Kidney tubule cell (primary cell): ENCODE data around the gene AFF3.
"Not testable (repeated sequence)": the region's sequence is repeated elsewhere in the genome, so short reads cannot be mapped to it uniquely, and the experiment has no call there.

ENCODE experiments used
- DNase-seq: peaks from one replicate; pipeline ENCODE4 v3.0.0-alpha.2; 2018; ENCODE audit warnings: low spot score

The AFF3 gene

DNA sequence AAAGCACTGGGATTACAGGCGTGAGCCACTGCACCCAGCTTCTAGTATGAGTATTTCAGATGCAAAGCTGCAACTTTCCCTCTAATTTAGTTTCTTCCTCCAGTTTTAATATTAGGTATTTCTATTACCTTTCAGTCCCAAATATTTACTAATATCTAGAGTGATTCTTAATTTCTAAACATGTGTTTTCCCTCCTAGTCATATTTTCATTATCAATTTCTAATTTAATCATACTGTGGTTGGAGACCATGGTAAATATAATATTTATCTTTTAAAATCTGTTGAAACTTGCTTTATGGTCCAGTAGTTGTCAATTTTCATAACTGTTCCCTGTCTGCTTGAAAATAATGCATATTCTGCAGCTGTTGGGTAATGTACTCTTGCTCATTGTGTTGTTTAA lies 406.6 kb downstream of the AFF3 start:
- no peak for DNase-seq

DNA sequence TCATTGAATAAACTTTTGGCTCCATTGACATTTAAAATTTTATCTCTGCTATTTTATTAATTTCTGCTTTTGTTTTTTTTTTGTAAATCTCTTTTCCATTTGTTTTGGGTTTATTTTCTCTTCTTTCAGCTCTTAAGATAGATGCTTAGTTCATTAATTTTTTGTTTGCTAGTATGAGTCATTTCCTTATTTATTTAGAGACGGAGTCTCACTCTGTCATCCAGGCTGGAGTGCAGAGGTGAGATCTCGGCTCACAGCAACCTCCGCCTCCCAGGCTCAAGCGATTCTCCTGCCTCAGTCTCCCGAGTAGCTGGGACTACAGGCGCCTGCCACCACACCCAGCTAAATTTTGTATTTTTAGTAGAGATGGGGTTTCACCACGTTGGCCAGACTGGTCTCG lies 407.1 kb downstream of the AFF3 start:
- not testable (repeated sequence) for DNase-seq

DNA sequence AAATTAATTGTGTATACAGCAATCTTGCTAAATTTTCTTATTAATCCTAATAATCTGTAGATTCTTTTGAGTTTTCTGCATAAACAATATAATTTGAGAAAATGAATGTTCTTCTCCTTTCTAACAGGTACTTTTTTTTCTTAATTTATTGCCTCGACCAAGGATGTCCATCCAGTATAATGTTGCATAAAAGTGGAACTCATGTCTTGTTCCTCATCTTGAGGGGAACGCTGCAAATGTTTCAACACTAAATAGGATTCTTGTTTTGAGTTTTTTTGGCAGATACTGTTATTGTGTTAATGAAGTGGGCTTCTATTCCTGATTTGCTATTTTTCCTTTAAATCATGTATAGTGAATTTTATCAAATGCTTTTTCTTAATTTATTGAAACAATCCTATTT lies 408.2 kb downstream of the AFF3 start:
- no peak for DNase-seq

DNA sequence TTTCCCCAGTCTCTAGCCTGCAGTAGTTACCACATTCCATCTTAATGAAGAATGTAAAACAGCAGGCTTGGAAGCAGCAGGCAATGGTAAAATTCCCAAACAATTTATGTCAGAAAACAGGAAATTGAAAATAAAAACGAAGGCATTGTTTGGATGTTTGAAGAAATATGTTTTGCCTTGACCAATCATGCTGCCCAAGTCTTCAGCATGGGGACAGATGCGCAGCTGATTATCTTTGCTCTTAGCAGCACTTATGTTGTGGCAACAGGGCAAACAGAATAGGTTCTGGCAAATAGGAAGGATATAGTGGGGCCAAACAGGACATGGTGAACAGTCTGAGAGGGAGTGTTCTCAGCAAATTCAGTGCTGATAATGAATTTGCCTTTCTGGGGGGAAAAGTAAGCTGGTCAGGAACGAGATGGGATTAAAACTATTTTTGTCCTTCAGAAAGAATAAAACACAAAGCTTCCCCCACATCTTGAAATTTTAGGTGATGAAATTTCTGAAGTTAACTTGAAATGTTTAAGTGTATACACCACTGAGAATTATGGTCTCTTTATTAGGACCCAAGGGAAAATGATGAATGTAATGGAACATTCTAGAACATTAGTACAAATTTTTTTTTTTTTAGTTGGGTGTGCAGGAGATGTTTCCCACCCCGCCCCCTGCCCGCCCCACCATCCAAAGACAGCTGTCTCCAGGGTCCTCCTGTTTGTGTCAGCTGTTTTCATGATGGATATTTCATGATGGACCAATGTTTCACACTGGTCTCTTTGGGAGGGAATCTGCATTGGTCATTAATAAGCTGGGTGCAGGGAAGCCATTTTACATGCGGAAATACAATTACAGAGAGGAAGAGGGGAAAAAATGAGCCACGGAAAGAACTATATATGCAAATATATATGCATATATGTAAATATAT lies 413.0 kb downstream of the AFF3 start:
- DNase-seq = no peak

DNA sequence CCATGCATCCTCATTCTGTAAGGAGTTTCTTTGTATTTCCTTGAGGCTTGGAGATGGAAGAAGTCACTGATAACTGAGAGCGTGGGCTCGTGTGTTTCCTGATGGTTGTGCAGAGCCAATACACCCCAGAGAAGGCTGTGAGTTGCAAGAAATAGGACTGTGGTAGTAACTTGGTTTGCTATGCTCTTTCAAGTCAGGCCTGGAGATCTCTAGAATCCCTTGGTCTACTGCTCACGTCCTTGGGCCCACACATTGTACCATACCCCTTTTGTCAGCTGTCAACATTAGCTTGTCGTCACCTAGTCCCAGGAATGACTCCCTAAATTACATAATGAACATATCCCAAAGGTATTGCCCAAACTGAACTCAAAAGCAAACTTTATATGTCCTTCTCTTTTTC lies 414.2 kb downstream of the AFF3 start:
- DNase-seq = no peak

DNA sequence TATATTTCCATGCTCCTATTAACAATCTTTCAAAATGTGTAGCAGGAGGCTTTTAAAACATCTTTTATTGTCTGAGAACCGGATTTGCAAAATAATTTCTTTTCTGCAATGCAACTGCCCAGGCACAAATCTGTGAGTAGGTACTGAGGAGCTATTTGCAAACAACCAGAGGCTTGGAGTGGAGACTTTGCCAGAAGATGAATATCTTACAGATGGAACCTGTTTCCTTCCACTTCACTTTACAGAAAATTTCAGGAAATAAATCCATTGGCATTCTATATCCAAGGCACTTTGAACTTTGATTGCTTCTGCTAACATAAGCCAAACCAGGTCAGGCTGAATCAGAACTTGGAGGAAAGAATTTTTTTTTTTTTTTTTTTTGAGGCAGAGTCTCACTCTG lies 415.2 kb downstream of the AFF3 start:
- DNase-seq = no peak

DNA sequence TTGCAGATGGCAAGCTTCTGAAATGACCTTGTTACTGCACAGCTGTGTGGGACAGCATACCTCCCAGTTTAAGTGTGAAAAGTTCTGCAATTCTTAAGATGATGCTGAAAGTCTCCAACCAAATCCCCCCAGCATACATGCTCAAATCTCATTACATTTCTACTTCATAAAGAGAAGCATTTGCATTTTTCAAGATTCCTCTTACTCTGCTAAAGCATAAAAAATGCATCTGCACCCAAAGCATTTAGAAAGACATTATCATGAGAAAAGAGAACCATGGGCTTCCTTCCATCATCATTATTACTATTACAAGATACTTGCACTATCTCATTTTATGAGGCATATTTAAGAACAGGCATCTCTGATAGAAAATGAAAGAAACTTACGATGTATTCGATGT lies 415.7 kb downstream of the AFF3 start:
- DNase-seq = no peak

DNA sequence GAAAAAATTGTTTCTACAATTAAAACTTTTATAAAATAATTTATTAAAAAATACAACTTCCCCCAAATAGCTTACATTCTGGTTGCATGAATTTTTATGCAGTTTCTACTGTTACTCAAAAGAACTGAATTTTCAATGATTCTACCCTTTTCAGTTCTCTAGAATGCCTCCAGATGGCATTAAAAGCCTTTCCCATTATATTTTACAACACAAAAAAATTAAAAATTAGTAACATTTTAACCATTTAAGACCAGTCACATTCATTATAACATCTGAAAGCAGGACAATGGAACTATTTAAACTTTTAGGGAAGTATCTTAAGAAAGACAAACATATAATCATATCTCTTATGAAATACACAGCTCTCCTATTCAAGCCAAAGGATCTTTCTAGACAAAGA lies 416.6 kb downstream of the AFF3 start:
- DNase-seq = no peak

DNA sequence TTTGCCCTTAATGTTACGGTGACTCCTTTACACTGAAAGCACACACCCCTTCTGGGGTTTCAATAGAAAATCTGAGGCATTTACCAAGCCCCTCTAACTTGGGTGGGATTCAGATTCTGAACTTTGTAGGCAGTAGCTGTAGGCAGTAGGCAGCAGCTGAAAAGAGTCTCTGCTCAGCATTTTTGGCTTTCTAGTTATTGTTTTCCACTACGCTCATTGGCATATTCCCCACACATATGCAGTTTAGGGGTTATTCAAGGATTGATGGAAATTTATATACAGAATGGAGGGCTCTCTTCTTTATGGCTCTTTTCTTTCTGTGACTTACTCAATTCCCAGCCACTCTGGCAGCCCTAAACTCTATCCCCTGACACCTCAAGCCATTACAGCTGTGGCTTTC lies 419.9 kb downstream of the AFF3 start:
- DNase-seq = no peak

DNA sequence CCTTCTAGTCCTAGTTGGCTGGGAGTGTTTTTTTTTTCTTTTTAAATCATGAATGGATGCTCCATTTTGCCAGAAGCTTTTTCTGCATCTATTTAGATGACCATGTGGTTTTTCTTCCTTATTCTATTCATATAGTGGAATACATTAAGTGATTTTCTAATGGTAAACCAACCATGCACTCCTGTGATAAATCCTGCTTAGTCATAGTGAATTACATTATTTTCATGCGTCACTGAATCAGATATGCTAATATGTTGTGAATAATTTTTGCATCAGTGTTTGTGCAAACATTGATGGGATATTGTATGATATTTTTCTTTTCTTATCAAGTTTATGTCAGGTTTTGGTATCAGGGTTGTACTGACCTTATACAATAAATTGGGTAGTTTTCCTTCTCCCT lies 423.3 kb downstream of the AFF3 start:
- no peak for DNase-seq

DNA sequence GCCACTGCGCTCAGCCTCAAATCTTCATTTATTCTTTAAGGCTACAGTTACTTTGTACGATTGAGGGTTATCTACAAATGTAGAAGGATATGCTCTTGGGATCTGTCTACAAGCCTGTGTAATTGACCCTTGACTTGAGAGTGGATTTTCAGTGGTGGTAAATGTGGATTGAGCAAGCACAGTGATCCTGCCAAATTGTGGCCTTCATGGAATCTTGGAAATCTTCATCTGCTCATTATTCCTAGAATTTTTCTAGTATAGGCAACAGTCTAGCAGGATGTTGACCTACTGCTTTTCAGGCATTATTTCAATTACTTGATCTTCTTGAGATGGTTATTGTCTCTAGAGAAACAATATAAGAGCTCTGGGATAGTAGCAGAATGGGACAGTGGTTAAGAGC lies 426.4 kb downstream of the AFF3 start:
- DNase-seq = no peak

DNA sequence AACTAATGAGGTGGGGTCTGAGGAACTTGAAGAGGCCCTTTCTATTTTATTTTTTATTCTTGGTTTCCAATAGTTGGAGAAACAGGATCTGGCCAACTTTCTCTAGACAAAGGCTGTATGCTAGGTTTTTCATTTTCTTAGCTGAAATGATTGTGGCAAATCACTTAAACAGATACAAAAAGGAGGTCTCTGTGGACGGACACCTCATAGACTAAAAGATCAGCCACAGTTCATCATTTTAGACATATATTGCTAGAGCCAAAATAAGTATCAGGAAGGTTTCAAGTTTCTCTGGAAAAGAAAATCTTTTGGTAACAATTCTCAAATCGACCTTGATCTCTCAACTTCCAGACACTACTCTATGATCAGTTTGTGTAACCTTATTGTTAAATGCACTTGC lies 428.0 kb downstream of the AFF3 start:
- DNase-seq = no peak

DNA sequence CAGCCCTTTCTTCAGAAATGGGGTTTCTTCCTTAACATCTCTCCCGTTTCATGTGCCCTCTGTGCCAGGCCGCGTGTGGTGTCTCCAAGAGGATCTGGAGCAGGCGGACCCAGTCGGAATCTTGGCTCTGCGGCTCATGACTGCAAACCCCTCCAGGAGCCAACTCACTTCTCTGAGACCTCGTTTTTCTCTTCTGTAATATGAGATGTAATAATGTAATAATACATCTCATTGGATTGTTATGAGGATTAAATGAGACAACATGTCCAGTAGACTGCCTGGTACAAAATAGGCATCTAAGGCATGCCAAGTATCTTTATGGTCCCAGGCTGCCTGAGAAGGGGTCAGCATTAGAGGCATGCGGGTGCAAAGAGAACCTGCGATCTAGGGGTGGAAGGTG lies 431.2 kb downstream of the AFF3 start:
- no peak for DNase-seq

DNA sequence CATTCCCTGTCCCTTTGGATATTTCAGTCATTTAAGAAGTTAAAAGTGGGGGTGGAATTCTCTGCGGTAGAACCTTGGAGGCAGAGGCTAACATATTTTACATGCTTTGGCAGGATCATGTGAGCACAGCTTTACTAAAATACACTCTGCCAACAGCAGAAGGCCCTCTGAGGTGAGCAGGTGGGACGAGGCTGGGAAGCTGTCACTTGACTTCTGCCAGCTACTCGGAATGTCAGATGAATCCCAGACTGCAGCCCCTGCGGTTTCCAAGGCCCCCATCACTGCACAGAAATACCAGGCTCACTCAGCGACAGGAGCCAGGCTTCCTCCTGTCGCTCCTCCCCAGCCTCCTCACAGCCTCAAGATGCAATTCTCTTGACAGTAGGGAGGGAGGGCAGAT lies 431.7 kb downstream of the AFF3 start:
- peak; percentile 34 for DNase-seq

DNA sequence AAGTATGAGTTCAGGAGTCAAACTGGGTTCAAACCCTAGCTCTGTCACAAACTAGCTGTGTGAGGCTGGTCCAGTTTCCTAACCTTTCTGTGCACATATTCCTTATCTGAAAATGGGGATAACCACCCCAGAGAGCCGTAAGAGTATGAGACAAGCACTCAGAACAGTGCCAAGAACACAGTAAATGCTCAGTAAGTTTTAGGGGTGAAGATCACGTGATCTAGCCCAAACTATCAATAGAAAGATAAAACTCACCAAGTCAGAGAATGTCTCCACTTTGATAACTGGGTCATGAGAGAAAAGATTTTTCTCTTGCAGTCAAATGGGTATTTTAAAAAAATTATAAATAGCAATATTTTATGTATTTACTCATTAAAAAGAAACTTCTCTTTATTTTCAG lies 433.2 kb downstream of the AFF3 start:
- no peak for DNase-seq

DNA sequence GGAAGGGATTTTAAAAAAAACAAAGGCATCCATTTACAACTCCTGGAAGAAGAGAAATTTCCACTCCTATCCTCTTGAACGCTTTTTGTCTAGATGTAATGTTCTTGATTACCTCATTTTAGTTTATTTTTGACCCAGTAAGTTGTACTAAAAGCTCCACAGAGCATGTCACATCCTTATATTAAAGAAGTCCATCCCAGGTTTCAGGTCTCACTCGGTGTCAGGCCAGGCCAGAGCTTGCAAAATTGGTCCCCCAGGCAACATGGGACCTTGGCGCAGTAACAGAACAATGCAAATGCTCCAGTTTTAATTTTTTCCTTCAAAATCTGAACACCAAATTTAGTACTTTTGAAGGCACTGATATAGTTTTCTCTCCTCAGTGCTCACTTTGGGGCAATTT lies 434.2 kb downstream of the AFF3 start:
- no peak for DNase-seq

DNA sequence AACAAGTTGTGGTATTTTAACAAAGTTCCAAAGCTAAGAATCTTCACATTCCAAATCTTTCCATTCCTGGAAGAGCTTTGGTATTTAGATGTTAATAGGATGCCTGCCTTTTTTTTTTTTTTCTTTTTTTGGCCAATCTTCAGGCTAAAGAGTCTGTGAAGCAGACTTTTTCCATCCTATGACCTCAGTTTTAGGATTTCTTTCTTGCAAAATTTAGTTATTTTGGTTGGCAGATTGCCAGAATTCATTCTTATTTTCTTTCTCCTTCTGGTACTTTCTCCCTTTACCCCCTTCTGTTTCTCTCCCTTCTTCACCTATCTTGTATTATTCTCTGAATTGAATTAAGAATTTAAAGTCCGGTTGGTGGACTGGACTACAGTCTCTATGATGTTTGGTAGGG lies 434.8 kb downstream of the AFF3 start:
- DNase-seq = no peak

DNA sequence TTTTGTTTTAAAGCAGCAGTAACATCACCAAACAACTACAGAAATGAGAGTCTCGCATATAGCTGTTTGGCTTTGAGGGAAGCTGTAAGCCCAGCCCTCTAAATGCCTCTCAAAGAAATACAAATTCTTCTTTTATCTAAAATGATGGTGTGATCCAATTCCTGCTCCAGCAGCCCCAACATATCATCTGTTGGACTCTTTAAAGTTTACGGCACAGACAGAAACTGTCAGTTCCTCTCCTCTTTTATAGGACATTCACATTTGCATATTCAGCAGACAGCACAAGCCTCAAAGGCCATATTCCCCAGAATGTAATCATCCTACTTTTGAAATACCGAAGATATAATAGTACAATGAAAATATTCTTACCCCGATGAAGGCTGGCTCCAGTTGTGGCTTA lies 435.7 kb downstream of the AFF3 start:
- DNase-seq = no peak

DNA sequence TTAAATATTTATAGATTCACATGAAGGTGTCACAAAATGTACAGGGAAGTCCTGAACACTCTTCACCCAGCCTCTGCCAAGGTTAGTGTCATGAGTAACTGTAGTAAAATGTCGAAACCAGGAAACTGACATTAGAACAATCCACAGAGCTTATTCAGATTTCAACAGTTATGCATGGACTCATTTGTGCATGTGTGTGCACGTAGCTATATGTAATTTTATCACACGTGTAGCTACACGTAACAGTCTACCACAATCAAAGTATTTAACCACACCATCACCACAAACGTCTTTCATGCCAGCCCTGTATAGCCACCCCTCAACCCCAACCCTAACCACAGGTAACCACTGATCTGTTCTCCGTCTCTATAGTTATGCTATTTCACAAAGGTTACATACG lies 440.9 kb downstream of the AFF3 start:
- DNase-seq = peak; percentile 19

DNA sequence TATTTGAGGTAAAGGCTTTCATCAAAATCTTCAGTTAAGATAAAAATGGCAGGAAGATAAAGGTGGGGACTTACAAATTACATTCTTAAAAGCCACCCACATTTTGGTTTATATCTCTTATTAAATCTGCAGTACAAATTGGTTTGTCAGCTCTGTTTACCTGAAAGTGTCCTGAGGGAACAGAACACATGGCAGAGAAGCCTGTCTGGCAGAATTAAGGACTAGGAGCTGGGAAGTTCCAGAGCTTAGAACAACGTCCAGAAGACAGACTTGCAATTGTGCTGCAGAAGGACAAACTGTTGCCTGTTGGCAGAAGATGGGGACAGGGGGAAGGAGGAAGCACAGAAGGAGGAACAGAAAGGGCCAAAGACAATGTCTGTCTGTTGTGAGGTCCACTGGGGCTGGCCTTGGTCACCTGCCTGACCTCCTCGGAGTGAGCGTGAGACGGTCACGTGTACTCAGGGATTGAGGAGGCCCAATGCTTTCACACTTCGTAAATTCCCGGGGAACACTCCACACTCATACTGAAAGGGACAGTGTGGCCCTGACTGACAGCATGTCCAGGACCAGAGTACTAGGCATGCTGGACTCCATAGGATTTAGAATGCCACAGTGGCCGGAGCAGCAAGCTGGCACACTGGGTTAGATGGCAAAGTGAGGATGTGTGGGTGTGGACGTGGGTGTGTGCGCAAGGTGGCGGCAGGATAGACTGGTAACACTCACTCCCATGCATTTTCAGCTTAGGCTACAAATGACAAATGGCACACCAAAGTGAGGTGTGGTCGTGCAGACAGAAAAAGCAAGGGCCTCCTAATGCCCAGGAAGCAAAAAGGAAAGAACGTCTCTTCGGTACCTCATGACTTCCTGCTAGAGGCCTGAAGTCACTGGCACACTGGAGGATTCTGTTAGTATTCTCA lies 441.6 kb downstream of the AFF3 start:
- DNase-seq = no peak

DNA sequence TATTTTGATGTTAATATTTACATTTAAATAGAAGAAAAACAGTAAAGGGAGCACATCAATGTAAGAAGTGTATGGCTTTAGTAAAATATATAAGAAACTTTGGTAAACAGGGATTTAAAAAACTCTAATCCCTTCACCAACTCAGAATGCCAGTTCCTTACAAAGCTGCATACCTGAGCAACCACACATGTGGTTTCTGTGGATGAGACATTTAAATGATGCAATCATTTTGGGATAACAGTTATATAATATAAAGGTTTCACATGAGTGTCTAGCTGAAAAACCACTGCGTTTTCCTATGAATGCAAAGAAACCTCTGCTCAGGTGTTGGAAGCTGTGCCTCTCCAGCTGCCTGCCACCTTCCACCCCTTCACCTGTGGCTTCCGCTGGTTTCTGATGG lies 443.5 kb downstream of the AFF3 start:
- peak; percentile 61 for DNase-seq

DNA sequence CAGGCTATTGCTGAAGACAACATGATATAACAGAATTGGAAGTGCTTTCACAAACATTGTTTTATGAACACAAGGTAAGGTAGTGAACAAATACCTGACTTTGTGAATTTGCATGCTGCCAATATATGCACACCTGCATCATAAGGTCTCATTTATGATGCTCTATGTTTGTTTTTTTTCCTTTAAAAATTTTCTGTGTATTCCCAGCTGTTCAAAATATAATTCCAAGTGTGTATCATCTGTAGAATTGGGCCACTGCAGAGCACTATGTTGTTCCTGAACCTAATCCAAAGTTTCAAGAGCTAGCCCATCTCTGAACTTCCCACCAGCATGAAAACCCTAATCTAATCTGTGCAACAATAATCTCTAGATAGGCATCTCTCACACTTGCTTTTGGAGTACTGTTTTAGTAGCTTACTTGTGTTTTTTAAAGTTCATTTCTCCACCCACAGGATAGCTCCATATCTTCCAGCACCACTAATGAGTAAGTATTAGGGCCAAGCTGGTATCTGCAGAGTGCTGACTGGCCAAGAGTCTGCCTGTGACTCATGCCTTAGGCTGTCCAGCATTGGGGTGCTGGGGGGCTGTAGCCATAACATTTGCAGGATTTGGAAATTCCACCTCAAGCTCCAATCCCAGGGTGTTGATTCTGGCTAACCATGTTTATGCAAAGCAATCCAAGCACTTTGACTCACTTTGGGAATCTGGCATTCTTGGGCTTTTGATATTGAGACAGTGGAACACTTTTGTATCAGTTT lies 444.4 kb downstream of the AFF3 start:
- DNase-seq = peak; percentile 66

DNA sequence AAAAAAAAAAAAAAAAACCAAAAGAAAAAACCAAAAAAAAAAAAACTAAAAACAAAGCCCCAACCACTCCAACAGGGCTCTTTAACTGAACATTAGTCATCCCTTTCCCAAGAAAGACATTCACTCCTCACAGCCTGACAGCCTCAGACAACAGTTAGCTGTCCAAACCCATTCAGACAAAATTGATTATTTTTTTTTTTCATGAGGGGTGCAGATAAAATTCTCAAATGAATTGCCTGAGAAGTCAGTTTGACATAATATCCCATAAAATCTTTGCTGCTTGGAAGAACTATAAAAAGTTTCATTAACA lies 446.5 kb downstream of the AFF3 start:
- DNase-seq = no peak
